Measurements from ENCODE around the gene STK11IP. TPM values are rescaled to one million over a fixed set of nuclear protein-coding genes. Genes with fewer than 3 reads are reported as not detected.
A peak's percentile ranks its signal among the peaks of the same experiment; 100 is the strongest.

Gene STK11IP
- total and polyA plus RNA-seq, 2 of the 13 experiments (the other 11 are each of a cell fraction or from before 2014, with no cell fraction given) = 12.8 to 24.0 TPM

DNA sequence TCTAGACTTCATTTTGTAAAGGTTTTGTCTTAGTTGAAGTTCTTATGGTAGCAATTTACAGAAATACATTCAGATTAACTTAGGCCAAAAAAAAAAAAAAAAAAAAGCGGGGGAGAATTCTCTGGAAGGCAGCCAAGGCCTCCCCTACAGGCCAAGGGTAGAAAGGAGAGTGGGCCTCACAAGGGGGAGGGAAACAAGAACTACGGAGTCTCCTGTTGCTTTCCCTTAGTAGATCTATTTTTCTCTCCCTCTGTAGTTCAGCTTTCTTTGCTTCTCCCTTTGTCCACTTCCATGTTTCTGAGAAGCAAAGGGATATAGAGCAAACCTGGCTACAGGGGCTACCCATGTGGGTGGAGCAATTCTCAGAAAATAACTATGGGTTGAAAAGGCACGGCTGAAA, 2.4 kb upstream of the STK11IP start (continued):
- TF ChIP-seq ZBED4 (CRISPR knock-in tag; IDR thresholded peaks at IDR 0.05; ENCODE audit: borderline replicate concordance) (no peak), ZNF362 (CRISPR knock-in tag; IDR thresholded peaks at IDR 0.05; ENCODE audit: borderline replicate concordance) (peak; percentile 63; the same call in 1 of the 2 replicates), ASH2L (IDR thresholded peaks at IDR 0.05; ENCODE audit: insufficient read length, low read depth, low read length) (peak; percentile 14), PHF5A (CRISPR knock-in tag; IDR thresholded peaks at IDR 0.05; ENCODE audit: low read depth, unreplicated experiment) (no peak), ZNF740 (CRISPR knock-in tag; IDR thresholded peaks at IDR 0.05) (no peak), RBFOX2 (IDR thresholded peaks at IDR 0.05; ENCODE audit: low read depth, low read length) (0 out of 2 replicates have a peak, but pooled peaks have one; percentile 18), TBX2 (CRISPR knock-in tag; IDR thresholded peaks at IDR 0.05; ENCODE audit: borderline replicate concordance) (no peak), MIER3 (CRISPR knock-in tag; IDR thresholded peaks at IDR 0.05; ENCODE audit: borderline replicate concordance) (no peak), ATF1 (CRISPR knock-in tag; IDR thresholded peaks at IDR 0.05) (0 out of 2 replicates have a peak, but pooled peaks have one; percentile 10), LCORL (IDR thresholded peaks at IDR 0.05) (no peak), LCORL (CRISPR knock-in tag; IDR thresholded peaks at IDR 0.05) (no peak), ZNF224 (CRISPR knock-in tag; IDR thresholded peaks at IDR 0.05) (no peak)
- TF ChIP-seq, protein P1, sequence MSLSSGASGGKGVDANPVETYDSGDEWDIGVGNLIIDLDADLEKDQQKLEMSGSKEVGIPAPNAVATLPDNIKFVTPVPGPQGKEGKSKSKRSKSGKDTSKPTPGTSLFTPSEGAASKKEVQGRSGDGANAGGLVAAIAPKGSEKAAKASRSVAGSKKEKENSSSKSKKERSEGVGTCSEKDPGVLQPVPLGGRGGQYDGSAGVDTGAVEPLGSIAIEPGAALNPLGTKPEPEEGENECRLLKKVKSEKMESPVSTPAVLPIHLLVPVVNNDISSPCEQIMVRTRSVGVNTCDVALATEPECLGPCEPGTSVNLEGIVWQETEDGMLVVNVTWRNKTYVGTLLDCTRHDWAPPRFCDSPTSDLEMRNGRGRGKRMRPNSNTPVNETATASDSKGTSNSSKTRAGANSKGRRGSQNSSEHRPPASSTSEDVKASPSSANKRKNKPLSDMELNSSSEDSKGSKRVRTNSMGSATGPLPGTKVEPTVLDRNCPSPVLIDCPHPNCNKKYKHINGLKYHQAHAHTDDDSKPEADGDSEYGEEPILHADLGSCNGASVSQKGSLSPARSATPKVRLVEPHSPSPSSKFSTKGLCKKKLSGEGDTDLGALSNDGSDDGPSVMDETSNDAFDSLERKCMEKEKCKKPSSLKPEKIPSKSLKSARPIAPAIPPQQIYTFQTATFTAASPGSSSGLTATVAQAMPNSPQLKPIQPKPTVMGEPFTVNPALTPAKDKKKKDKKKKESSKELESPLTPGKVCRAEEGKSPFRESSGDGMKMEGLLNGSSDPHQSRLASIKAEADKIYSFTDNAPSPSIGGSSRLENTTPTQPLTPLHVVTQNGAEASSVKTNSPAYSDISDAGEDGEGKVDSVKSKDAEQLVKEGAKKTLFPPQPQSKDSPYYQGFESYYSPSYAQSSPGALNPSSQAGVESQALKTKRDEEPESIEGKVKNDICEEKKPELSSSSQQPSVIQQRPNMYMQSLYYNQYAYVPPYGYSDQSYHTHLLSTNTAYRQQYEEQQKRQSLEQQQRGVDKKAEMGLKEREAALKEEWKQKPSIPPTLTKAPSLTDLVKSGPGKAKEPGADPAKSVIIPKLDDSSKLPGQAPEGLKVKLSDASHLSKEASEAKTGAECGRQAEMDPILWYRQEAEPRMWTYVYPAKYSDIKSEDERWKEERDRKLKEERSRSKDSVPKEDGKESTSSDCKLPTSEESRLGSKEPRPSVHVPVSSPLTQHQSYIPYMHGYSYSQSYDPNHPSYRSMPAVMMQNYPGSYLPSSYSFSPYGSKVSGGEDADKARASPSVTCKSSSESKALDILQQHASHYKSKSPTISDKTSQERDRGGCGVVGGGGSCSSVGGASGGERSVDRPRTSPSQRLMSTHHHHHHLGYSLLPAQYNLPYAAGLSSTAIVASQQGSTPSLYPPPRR (CRISPR knock-in tag; IDR thresholded peaks at IDR 0.05; ENCODE audit: borderline replicate concordance) = 0 out of 2 replicates have a peak, but pooled peaks have one; percentile 23
- TF ChIP-seq, protein P2, sequence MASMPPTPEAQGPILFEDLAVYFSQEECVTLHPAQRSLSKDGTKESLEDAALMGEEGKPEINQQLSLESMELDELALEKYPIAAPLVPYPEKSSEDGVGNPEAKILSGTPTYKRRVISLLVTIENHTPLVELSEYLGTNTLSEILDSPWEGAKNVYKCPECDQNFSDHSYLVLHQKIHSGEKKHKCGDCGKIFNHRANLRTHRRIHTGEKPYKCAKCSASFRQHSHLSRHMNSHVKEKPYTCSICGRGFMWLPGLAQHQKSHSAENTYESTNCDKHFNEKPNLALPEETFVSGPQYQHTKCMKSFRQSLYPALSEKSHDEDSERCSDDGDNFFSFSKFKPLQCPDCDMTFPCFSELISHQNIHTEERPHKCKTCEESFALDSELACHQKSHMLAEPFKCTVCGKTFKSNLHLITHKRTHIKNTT (CRISPR knock-in tag; IDR thresholded peaks at IDR 0.05) = no peak

Data from HepG2 (cell line).